SK-N-SH treated with all-trans-retinoic acid at 6 μM for 48 hours (cell line): ENCODE results near the gene SLC6A19.

Experiments used
- ATAC-seq: fragments of 200-7000 bp; cut with Tn5 transposase; 3 replicates; pipeline ENCODE4 v1.9.1; 2020; ENCODE audit warnings: mild to moderate bottlenecking, moderate library complexity
- ARNTL ChIP-seq: fragments of 450-650 bp; formaldehyde crosslinking; IDR thresholded peaks from 2 replicates; pipeline ENCODE4 v1.5.0; 2020; ENCODE audit warnings: low read depth, mild to moderate bottlenecking, moderate library complexity, borderline replicate concordance
- BACH2 ChIP-seq: fragments of 250-450 bp; sonication (Bioruptor Pico); IDR thresholded peaks from 2 replicates; pipeline ENCODE4 v1.9.0; 2021; ENCODE audit warnings: mild to moderate bottlenecking, borderline replicate concordance
- CSDC2 ChIP-seq: fragments of 250-450 bp; sonication (Bioruptor Pico); IDR thresholded peaks from 2 replicates; pipeline ENCODE4 v1.5.0; 2020; ENCODE audit warnings: mild to moderate bottlenecking, moderate library complexity
- CSRNP3 ChIP-seq: fragments of 250-450 bp; sonication (Bioruptor Pico); IDR thresholded peaks from 2 replicates; pipeline ENCODE4 v1.5.1; 2021; ENCODE audit warnings: mild to moderate bottlenecking, moderate library complexity
- ESRRG ChIP-seq: fragments of 250-450 bp; sonication (Bioruptor Pico); IDR thresholded peaks from 2 replicates; pipeline ENCODE4 v1.6.1; 2021; ENCODE audit warnings: mild to moderate bottlenecking
- GLIS3 ChIP-seq: fragments of 250-450 bp; sonication (Bioruptor Pico); IDR thresholded peaks from 2 replicates; pipeline ENCODE4 v1.5.0; 2020; ENCODE audit warnings: mild to moderate bottlenecking, moderate library complexity
- ISL1 ChIP-seq: fragments of 250-450 bp; sonication (Bioruptor Pico); IDR thresholded peaks from 2 replicates; pipeline ENCODE4 v2.1.2; 2022; ENCODE audit warnings: mild to moderate bottlenecking, moderate library complexity
- OSR1 ChIP-seq: fragments of 250-450 bp; sonication (Bioruptor Pico); IDR thresholded peaks from 2 replicates; pipeline ENCODE4 v1.8.0; 2022; ENCODE audit warnings: moderate library complexity, mild to moderate bottlenecking, inconsistent platforms
- POU6F1 ChIP-seq: fragments of 250-450 bp; sonication (Bioruptor Pico); IDR thresholded peaks from 2 replicates; pipeline ENCODE4 v1.8.0; 2021; ENCODE audit warnings: low read depth, mild to moderate bottlenecking, moderate library complexity, borderline replicate concordance
- PPARA ChIP-seq: fragments of 250-450 bp; sonication (Bioruptor Pico); IDR thresholded peaks from 2 replicates; pipeline ENCODE4 v1.5.0; 2020; ENCODE audit warnings: mild to moderate bottlenecking, borderline replicate concordance
- RARB ChIP-seq: fragments of 250-450 bp; sonication (Bioruptor Pico); IDR thresholded peaks from 2 replicates; pipeline ENCODE4 v1.8.0; 2021; ENCODE audit warnings: mild to moderate bottlenecking, moderate library complexity
- SNAI2 ChIP-seq: fragments of 250-450 bp; sonication (Bioruptor Pico); IDR thresholded peaks from 2 replicates; pipeline ENCODE4 v1.5.0; 2020; ENCODE audit warnings: mild to moderate bottlenecking, moderate library complexity
- TCF4 ChIP-seq: fragments of 250-450 bp; sonication (Bioruptor Pico); IDR thresholded peaks from 2 replicates; pipeline ENCODE4 v1.8.0; 2021; ENCODE audit warnings: mild to moderate bottlenecking, moderate library complexity, borderline replicate concordance
- TSHZ2 ChIP-seq: fragments of 250-450 bp; sonication (Bioruptor Pico); IDR thresholded peaks from 2 replicates; pipeline ENCODE4 v1.5.0; 2020; ENCODE audit warnings: mild to moderate bottlenecking, moderate library complexity
- ZC3H10 ChIP-seq: fragments of 250-450 bp; sonication (Bioruptor Pico); IDR thresholded peaks from 2 replicates; pipeline ENCODE4 v1.5.1; 2021; ENCODE audit warnings: mild to moderate bottlenecking, moderate library complexity
- ZFP3 ChIP-seq: fragments of 250-450 bp; sonication (Bioruptor Pico); IDR thresholded peaks from 2 replicates; pipeline ENCODE4 v1.5.0; 2020; ENCODE audit warnings: mild to moderate bottlenecking, moderate library complexity
- ZFP30 ChIP-seq: fragments of 450-650 bp; formaldehyde crosslinking; IDR thresholded peaks from 2 replicates; pipeline ENCODE4 v1.5.0; 2022; ENCODE audit warnings: mild to moderate bottlenecking, moderate library complexity
- ZNF565 ChIP-seq: fragments of 450-650 bp; formaldehyde crosslinking; conservative IDR thresholded peaks from 2 replicates; pipeline ENCODE4 v1.5.0; 2020; ENCODE audit warnings: low read depth, mild to moderate bottlenecking, moderate library complexity
- ZNF70 ChIP-seq: fragments of 450-650 bp; formaldehyde crosslinking; IDR thresholded peaks from 2 replicates; pipeline ENCODE4 v1.5.0; 2020; ENCODE audit warnings: mild to moderate bottlenecking, moderate library complexity
- ZNF8 ChIP-seq: fragments of 450-650 bp; formaldehyde crosslinking; IDR thresholded peaks from 2 replicates; pipeline ENCODE4 v1.5.0; 2020; ENCODE audit warnings: mild to moderate bottlenecking, moderate library complexity
- TF ChIP-seq, protein P1 (sequence below): fragments of 250-450 bp; sonication (Bioruptor Pico); IDR thresholded peaks from 2 replicates; pipeline ENCODE4 v1.5.1; 2020; ENCODE audit warnings: low read depth, mild to moderate bottlenecking, moderate library complexity

Gene SLC6A19

DNA sequence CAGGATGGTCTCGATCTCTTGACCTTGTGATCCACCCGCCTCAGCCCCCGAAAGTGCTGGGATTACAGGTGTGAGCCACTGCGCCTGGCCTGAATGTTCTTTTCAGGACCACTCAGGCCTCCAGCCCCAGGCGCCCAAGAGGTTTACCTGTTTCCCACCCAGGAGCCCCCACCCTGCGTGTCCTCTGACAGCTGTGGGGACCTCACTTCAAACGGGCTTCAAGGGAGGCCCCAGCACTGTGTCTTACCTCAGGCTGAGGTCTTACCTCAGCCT is 19.1 kb upstream of the SLC6A19 start (continued):
- TF ChIP-seq, protein P1, sequence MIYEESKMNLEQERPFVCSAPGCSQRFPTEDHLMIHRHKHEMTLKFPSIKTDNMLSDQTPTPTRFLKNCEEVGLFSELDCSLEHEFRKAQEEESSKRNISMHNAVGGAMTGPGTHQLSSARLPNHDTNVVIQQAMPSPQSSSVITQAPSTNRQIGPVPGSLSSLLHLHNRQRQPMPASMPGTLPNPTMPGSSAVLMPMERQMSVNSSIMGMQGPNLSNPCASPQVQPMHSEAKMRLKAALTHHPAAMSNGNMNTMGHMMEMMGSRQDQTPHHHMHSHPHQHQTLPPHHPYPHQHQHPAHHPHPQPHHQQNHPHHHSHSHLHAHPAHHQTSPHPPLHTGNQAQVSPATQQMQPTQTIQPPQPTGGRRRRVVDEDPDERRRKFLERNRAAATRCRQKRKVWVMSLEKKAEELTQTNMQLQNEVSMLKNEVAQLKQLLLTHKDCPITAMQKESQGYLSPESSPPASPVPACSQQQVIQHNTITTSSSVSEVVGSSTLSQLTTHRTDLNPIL (CRISPR knock-in tag) = no peak
- TF ChIP-seq OSR1 (CRISPR knock-in tag) (no peak), ISL1 (no peak), ZNF70 (CRISPR knock-in tag) (no peak)

DNA sequence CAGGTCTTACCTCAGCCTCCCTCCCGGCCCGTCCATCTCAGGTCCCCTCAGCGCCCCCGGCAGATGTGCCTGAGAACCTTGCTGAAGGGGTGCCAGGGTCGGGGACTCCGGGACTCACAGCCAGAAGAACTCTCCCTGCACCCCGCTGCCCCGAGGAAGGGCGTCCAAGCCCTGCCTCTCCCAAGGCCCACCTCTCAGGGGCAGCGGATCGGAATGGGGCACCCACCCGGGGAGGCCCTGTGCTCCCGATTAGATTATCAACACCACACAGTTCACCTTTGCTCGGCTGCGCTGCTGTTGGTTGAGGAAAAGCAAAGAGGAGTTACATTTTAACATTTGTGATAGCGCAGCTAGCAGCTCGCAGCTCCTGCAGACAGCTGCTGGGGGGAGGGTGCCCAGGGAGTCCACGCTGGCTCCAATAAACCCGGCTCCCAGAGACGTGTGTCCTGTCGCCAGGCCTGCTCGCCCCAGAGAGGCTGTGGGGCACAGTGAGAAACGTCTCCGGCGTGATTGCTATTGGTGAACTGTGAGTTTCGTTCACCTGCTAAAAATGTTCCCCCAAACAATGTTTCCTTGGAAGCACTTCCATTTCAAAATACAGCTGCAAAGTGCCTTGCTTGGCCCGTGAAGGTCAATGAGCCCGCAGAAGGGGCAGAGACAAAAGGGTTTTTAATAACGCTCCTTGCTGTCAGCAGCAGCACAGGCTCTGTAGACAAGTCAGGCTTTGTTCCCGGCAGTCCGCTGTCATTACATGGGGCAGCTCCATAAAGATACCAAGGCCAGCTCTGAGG is 18.6 kb upstream of the SLC6A19 start:
- no peak for ATAC-seq
- TF ChIP-seq CSDC2 (CRISPR knock-in tag) = no peak
- no peak for TF ChIP-seq TCF4 (CRISPR knock-in tag)
- TF ChIP-seq SNAI2 (CRISPR knock-in tag) = no peak
- TF ChIP-seq ZNF70 (CRISPR knock-in tag) = no peak
- no peak for TF ChIP-seq ESRRG (CRISPR knock-in tag)
- TF ChIP-seq ARNTL (CRISPR knock-in tag) = no peak
- TF ChIP-seq POU6F1 (CRISPR knock-in tag) = no peak
- no peak for TF ChIP-seq BACH2 (CRISPR knock-in tag)
- TF ChIP-seq ZFP30 = no peak
- TF ChIP-seq ZNF565 (CRISPR knock-in tag) = no peak
- TF ChIP-seq, all 23 proteins: peak for 0

GRCh38 chr5:1183424-1184162 is 17.8 kb upstream of the SLC6A19 start:
- no peak for ATAC-seq
- TF ChIP-seq POU6F1 (CRISPR knock-in tag) (no peak), ZC3H10 (CRISPR knock-in tag) (no peak), ZNF8 (CRISPR knock-in tag) (no peak)

- no peak for TF ChIP-seq PPARA (CRISPR knock-in tag)
- no peak for TF ChIP-seq GLIS3 (CRISPR knock-in tag)
- TF ChIP-seq ZNF8 (CRISPR knock-in tag) = no peak
- TF ChIP-seq ZNF565 (CRISPR knock-in tag) = no peak
- no peak for TF ChIP-seq BACH2 (CRISPR knock-in tag)
- no peak for TF ChIP-seq ZFP3 (CRISPR knock-in tag)
- no peak for TF ChIP-seq OSR1 (CRISPR knock-in tag)
- TF ChIP-seq SNAI2 (CRISPR knock-in tag) = no peak
- no peak for ATAC-seq
Measured at GRCh38 chr5:1184163-1184470, 17.3 kb upstream of the SLC6A19 start.

- TF ChIP-seq TSHZ2 (CRISPR knock-in tag) (no peak), CSRNP3 (no peak), ZNF70 (CRISPR knock-in tag) (no peak), ZFP30 (no peak), BACH2 (CRISPR knock-in tag) (no peak), RARB (no peak), TCF4 (CRISPR knock-in tag) (no peak), CSDC2 (CRISPR knock-in tag) (no peak)
- ATAC-seq = no peak
Measured at GRCh38 chr5:1184481-1184880, 16.9 kb upstream of the SLC6A19 start.
